CD4-positive, alpha-beta T cell (primary cell): Measurements from ENCODE around the gene GYG2. TPM values are rescaled to one million over a fixed set of nuclear protein-coding genes. Genes with fewer than 3 reads are reported as not detected.

ENCODE experiments used
- ATAC-seq: fragments of 200-7000 bp; cut with Tn5 transposase; one replicate; pipeline ENCODE4 v1.10.0; 2022; ENCODE audit warnings: mild to moderate bottlenecking; ENCODE audit not compliant: poor library complexity
- CTCF ChIA-PET: fragments of 350-600 bp; sonication (Branson Sonifier 250); formaldehyde crosslinking; loops from one replicate; lab custom pipeline; 2021; ENCODE audit warnings: antibody characterized with exemption, inconsistent platforms; lab: Charles Lee
- POLR2A ChIA-PET: fragments of 350-600 bp; sonication (Branson Sonifier 250); formaldehyde crosslinking; loops from one replicate; lab custom pipeline; 2021; ENCODE audit warnings: antibody characterized with exemption, inconsistent platforms; lab: Charles Lee
- DNase-seq, 14 experiments: peaks; one replicate each; pipeline ENCODE4 v3.0.0-alpha.2; 2013 to 2020; ENCODE audit warnings: mixed read lengths in 2 of 14
- H3K27ac ChIP-seq, 2 donors: one replicate each; pipeline versions ENCODE4 v1.5.1 to v1.7.0; 2013; ENCODE audit warnings: low read length in 2 of 2, low read depth in 1 of 2, mild to moderate bottlenecking in 1 of 2
- H3K27me3 ChIP-seq, 2 experiments: 1 replicate in 1 of 2; 2 replicates in 1 of 2; pipeline versions ENCODE4 v1.6.1 to v1.7.0; 2013; ENCODE audit warnings: low read length in 2 of 2, control low read depth in 1 of 2, mild to moderate bottlenecking in 1 of 2, moderate library complexity in 1 of 2; ENCODE audit not compliant: insufficient read depth in 2 of 2, control insufficient read depth in 1 of 2
- H3K36me3 ChIP-seq: one replicate; pipeline ENCODE4 v1.6.1; 2013; ENCODE audit warnings: low read length, control low read depth; ENCODE audit not compliant: insufficient read depth
- H3K4me1 ChIP-seq: one replicate; pipeline ENCODE4 v1.6.1; 2013; ENCODE audit warnings: low read length, control low read depth; ENCODE audit not compliant: insufficient read depth
- H3K4me3 ChIP-seq: one replicate; pipeline ENCODE4 v1.5.1; 2013; ENCODE audit warnings: mild to moderate bottlenecking, low read length, moderate library complexity
- H3K9me3 ChIP-seq, 2 experiments: 1 replicate in 1 of 2; 2 replicates in 1 of 2; pipeline versions ENCODE4 v1.6.1 to v1.7.0; 2013; ENCODE audit warnings: low read length in 2 of 2, mild to moderate bottlenecking in 2 of 2, control low read depth in 1 of 2, moderate library complexity in 1 of 2; ENCODE audit not compliant: control insufficient read depth in 1 of 2, insufficient read depth in 1 of 2
- H3K27ac Mint-ChIP-seq: one replicate; pipeline ENCODE4 v1.8.0; 2020; ENCODE audit warnings: mixed read lengths
- H3K27me3 Mint-ChIP-seq: one replicate; pipeline ENCODE4 v1.8.0; 2021; ENCODE audit warnings: mixed read lengths
- H3K36me3 Mint-ChIP-seq: one replicate; pipeline ENCODE4 v1.8.0; 2021; ENCODE audit warnings: low read depth, mixed read lengths
- H3K4me1 Mint-ChIP-seq: one replicate; pipeline ENCODE4 v1.8.0; 2021; ENCODE audit warnings: low read depth, mixed read lengths
- H3K4me3 Mint-ChIP-seq: one replicate; pipeline ENCODE4 v1.8.0; 2020; ENCODE audit warnings: mild to moderate bottlenecking, mixed read lengths
- H3K9me3 Mint-ChIP-seq: one replicate; pipeline ENCODE4 v1.8.0; 2020; ENCODE audit warnings: mixed read lengths
- intact Hi-C, 2 experiments: fragments of 100-400 bp; cut with DNase I in 1 of 2; cut with micrococcal nuclease in 1 of 2; formaldehyde crosslinking; loops; one replicate each; pipeline versions ENCODE4 v1.15.1 to v1.9.0; 2023 to 2025; cut with DNase I, micrococcal nuclease
- total RNA-seq, 174 experiments: library from RNA in 2 of 174; stranded (reverse) in 2 of 174; gene quantifications; one replicate each; pipeline ENCODE4 v1.2.3 and lab custom pipeline; 2021 to 2026
- TF ChIP-seq, protein P1 (sequence below): fragments of 200-600 bp; IDR thresholded peaks from one replicate; pipeline ENCODE4 v1.8.0; 2022; ENCODE audit warnings: antibody characterized with exemption, mild to moderate bottlenecking

GYG2 gene
- total RNA-seq, 2 experiments from 2014 or later, result not detected

DNA sequence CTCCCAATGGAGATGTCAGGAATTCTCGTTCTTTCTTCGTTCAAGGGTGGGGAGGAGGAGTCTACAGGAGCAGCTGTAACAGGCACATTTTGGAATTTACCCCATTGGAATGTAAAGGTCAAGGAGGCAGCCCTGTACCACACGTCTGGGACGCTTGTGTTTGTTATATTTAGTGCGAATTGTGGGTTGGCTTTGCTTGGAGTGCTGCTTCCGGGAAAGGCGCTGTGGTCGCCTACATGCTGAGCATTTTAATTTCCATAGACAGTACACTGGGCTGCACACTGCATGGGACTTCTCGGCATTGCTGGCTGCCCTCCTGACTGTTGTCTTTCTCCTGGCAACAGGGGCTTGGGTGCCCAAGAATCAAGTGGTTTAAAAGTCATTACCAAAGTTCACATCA is 12.8 kb downstream of the GYG2 start:
- TF ChIP-seq, protein P1, sequence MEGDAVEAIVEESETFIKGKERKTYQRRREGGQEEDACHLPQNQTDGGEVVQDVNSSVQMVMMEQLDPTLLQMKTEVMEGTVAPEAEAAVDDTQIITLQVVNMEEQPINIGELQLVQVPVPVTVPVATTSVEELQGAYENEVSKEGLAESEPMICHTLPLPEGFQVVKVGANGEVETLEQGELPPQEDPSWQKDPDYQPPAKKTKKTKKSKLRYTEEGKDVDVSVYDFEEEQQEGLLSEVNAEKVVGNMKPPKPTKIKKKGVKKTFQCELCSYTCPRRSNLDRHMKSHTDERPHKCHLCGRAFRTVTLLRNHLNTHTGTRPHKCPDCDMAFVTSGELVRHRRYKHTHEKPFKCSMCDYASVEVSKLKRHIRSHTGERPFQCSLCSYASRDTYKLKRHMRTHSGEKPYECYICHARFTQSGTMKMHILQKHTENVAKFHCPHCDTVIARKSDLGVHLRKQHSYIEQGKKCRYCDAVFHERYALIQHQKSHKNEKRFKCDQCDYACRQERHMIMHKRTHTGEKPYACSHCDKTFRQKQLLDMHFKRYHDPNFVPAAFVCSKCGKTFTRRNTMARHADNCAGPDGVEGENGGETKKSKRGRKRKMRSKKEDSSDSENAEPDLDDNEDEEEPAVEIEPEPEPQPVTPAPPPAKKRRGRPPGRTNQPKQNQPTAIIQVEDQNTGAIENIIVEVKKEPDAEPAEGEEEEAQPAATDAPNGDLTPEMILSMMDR, result no peak
- DNase-seq, result no peak
- H3K9me3 Mint-ChIP-seq, result peaks cover 3% of the 10 kb centered on the region
- POLR2A ChIA-PET, result no interaction called here
- H3K4me1 Mint-ChIP-seq, result no peaks in the 10 kb centered on the region
- Histone ChIP-seq H3K27me3 (no peaks in the 10 kb centered on the region), H3K4me1 (no peaks in the 10 kb centered on the region), H3K4me3 (no peak overlapping the region), H3K9me3 (peaks cover 2 to 4% of the 10 kb centered on the region in 2 experiments), H3K36me3 (no peaks in the 10 kb centered on the region), H3K27ac (no peak overlapping the region)
- no peak overlapping the region for H3K27ac Mint-ChIP-seq
- H3K4me3 Mint-ChIP-seq, result no peak overlapping the region
- intact Hi-C loops, result no loop called here
- no peaks in the 10 kb centered on the region for H3K36me3 Mint-ChIP-seq
- H3K27me3 Mint-ChIP-seq, result peaks cover 6% of the 10 kb centered on the region
- ATAC-seq, result no peak
- CTCF ChIA-PET, result no interaction called here

DNA sequence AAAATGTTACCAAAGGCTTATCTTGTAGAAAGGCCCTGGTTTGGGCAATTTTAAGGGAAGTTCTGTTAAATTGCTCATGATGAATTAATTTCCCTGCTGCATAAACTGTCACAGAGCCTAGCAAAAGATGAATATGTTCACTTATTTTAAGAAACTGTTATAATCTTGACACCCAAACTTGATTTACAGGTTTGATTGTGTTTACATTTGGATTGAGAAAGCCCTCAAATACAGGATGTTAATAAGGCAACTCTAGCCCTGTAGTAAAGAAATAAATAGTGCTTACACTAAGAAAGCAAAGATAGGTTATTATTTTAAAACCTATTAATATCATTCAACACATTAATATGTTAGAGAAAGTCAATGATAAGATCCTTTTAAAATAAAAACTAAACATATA is 18.3 kb downstream of the GYG2 start:
- H3K27me3 Mint-ChIP-seq, result no peaks in the 10 kb centered on the region
- Histone ChIP-seq H3K4me1 (no peaks in the 10 kb centered on the region), H3K27me3 (no peaks in the 10 kb centered on the region), H3K9me3 (no peaks in the 10 kb centered on the region), H3K36me3 (no peaks in the 10 kb centered on the region), H3K27ac (no peak overlapping the region), H3K4me3 (no peak overlapping the region)
- TF ChIP-seq, protein P1, result no peak
- no peak overlapping the region for H3K4me3 Mint-ChIP-seq
- ChIA-PET POLR2A (no interaction called here), CTCF (no interaction called here)
- no peak overlapping the region for H3K27ac Mint-ChIP-seq
- H3K4me1 Mint-ChIP-seq, result no peaks in the 10 kb centered on the region
- ATAC-seq (no peak), DNase-seq (no peak)
- no peaks in the 10 kb centered on the region for H3K9me3 Mint-ChIP-seq
- no peaks in the 10 kb centered on the region for H3K36me3 Mint-ChIP-seq
- intact Hi-C loops, result no loop called here

DNA sequence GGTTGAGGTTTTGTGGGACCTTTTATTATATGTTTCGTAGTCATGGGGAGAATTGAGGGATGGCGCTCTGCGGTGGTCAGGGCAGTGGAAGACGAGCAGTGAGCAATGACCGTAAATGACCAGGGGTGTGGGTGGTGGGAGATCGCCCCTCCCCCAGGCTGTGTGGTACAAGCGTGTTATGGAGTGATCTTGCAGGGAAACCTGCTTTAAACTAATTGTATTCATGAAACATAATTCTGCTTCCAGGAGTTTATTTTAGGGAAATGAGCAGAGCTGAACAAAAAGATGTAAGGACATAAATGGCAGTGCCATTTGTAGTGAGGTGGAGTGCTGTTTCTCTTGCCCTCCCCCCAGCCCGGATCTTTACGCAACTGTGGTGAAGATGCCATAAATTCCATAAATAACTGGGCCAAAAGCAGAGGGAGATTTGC is 20.2 kb downstream of the GYG2 start:
- Histone ChIP-seq H3K36me3 (no peaks in the 10 kb centered on the region), H3K4me3 (no peak overlapping the region), H3K27me3 (no peaks in the 10 kb centered on the region), H3K4me1 (no peaks in the 10 kb centered on the region), H3K9me3 (no peaks in the 10 kb centered on the region), H3K27ac (no peak overlapping the region)
- H3K4me3 Mint-ChIP-seq, result no peak overlapping the region
- intact Hi-C loops, result no loop called here
- H3K4me1 Mint-ChIP-seq, result no peaks in the 10 kb centered on the region
- ChIA-PET CTCF (no interaction called here), POLR2A (no interaction called here)
- no peak for ATAC-seq
- TF ChIP-seq, protein P1, result no peak
- H3K27me3 Mint-ChIP-seq, result no peaks in the 10 kb centered on the region
- H3K27ac Mint-ChIP-seq, result no peak overlapping the region
- no peaks in the 10 kb centered on the region for H3K9me3 Mint-ChIP-seq
- DNase-seq, result no peak
- H3K36me3 Mint-ChIP-seq, result no peaks in the 10 kb centered on the region
